ENCODE data around the gene POLQ. TPM values are rescaled to one million over a fixed set of nuclear protein-coding genes. Genes with fewer than 3 reads are reported as not detected.

POLQ gene
- total and polyA plus RNA-seq, 2 of the 8 experiments (the other 6 are each of a cell fraction or from before 2014, with no cell fraction given): 3.6 to 15.3 TPM

DNA sequence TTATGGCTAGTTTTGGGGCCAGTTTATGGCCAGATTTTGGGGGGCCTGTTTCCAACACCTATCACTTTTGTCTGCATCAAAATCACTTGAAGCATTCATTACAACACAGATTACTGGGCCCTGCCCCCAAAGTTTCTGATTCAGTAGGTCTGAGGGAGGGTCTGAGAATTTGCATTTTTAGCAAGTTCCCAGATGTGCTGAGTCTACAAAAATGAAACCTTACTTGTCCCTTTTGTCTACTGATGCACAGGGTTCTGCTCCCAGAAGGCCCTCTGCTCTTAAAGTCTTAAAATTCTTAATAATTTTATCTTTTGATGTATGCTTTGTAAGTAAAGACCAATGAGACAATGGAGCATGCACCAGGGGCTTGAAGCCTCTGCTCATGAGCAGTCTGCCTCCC, 146.0 kb downstream of the POLQ start (continued):
- TF ChIP-seq CHD7 (IDR thresholded peaks at IDR 0.05; ENCODE audit: insufficient replicate concordance, low read length): no peak
- TF ChIP-seq TCF12 (IDR thresholded peaks at IDR 0.05; ENCODE audit: low read depth, low read length): no peak
- no peak for TF ChIP-seq KDM1A (IDR thresholded peaks at IDR 0.05; ENCODE audit: borderline replicate concordance, low read length)
- TF ChIP-seq MAX (IDR thresholded peaks at IDR 0.05): no peak
- TF ChIP-seq CBX5 (IDR thresholded peaks at IDR 0.05; ENCODE audit: low read depth, low read length): no peak
- no peak for TF ChIP-seq MAFK (IDR thresholded peaks at IDR 0.05; ENCODE audit: low read depth, low read length)
